ENCODE data around the gene PIEZO1. TPM values are rescaled to one million over a fixed set of nuclear protein-coding genes. Genes with fewer than 3 reads are reported as not detected.

Gene PIEZO1
- polyA plus RNA-seq, 6 donors from 2014 or later: 4.0 to 17.2 (median 6.2) TPM

DNA sequence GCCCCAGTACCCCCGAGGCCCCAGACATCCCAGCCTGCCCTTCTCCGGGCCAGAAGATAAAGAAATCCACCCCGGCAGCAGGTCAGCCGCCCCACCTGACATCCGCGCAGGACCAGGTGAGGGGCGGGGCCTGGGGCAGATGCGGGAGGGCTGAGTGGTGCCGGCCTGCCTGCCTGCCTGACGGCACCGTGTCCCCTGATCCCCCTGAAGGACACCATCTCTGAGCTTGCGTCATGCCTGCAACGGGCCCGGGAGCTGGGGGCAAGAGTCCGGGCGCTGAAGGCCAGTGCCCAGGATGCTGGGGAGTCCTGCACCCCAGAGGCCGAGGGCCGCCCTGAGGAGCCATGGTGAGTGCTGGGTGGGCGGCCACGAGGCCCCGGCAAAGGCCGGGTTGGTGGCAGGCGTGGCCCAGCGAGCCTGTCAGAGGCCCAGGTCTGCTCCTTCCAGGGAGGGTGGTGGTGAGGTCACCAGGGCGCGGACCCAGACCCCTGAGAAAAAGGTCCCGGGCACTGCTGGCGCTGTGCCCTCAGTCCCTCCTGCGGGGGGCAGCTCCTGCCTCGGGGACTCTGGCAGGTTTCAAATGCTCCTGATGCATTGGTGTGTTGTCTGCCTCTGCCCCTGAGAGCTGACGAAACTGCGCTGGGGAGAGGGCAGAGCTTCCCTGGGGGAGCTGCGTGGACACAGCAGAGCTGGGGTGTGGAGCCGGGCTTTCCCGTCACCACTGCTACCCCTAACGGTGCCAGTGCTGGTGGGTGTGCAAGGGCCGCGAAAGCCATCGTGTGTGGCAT is 19.7 kb upstream of the PIEZO1 start:
- H3K4me1 Mint-ChIP-seq: peaks cover 14 to 30% (median 23%) of the 10 kb centered on the region in 3 donors
- DNase-seq (no peak), ATAC-seq (ENCODE audit: low read depth in 2 of 2) (no peak)
- H3K27ac Mint-ChIP-seq: peak overlapping the region in 2 of 6 donors; percentile 26 to 62
- H3K4me3 Mint-ChIP-seq: peak overlapping the region in 6 of 8 donors; percentile 44 to 71 (median 57)
- no peaks in the 10 kb centered on the region for H3K27me3 Mint-ChIP-seq
- H3K9me3 Mint-ChIP-seq: no peaks in the 10 kb centered on the region
- no peaks in the 10 kb centered on the region for H3K36me3 Mint-ChIP-seq

DNA sequence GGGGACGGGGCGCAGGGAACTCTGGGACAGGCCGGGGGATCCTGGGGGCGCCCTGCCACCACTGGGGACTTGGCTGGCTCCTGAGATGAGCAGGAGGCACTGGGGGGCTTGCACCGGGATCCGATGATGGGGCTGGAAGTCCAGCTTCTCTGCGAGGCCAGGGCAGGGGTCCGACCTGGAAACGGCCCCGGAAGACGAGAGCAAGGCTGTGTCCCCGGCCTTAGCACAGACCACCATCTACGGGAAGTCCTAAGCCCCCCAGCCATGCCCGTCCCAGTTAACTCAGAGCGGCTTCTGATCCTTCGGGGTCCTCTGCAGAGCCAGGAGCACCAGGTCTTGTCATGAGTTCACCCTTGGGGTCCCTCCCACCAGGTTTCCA is 19.1 kb upstream of the PIEZO1 start:
- peak overlapping the region in 2 of 6 donors; percentile 26 to 62 for H3K27ac Mint-ChIP-seq
- peak overlapping the region; percentile 44 to 82 (median 61) for H3K4me3 Mint-ChIP-seq
- no peaks in the 10 kb centered on the region for H3K9me3 Mint-ChIP-seq
- H3K27me3 Mint-ChIP-seq: no peaks in the 10 kb centered on the region
- peaks cover 14 to 28% (median 26%) of the 10 kb centered on the region in 3 donors for H3K4me1 Mint-ChIP-seq
- DNase-seq (no peak), ATAC-seq (ENCODE audit: low read depth in 2 of 2) (no peak)
- H3K36me3 Mint-ChIP-seq: no peaks in the 10 kb centered on the region

DNA sequence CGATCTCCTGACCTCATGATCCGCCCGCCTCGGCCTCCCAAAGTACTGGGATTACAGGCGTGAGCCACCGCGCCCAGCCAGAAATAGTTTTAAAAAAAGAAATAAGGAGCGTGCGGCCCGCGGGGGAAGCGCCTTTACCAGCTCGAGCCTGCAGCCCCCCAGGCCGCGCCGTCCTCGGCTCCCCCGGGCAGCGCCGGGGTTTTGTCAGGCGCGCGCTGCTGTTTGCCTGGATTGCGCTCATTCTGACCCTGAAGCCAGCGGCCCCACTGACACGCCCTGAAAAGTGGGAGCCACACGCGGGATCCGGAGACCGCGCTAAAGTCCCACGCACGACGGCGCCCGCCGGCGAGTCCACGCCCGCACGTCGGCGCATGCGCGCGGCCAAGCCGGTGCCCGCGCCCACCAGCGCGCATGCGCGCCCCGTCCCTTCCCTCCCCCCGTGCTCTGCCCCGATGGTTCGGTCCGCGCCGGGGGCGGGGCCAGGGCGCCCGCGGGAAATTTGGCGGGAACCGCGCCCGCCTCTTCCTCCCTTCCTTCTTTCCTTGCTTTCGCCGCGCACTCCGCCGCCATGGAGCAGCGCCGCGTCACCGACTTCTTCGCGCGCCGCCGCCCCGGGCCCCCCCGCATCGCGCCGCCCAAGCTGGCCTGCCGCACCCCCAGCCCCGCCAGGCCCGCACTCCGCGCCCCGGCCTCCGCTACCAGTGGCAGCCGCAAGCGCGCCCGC is 18.4 kb upstream of the PIEZO1 start, which contains the start of gene CDT1:
Gene CDT1, plus strand, starts transcription at position 526 of the 724 bp plus-strand sequence. Its CDS starts 43 bp downstream, at position 569.
- ATAC-seq (ENCODE audit: low read depth in 2 of 2) (peak; percentile 53 to 65), DNase-seq (peak; percentile 79)
- no peaks in the 10 kb centered on the region for H3K27me3 Mint-ChIP-seq
- H3K9me3 Mint-ChIP-seq: no peaks in the 10 kb centered on the region
- H3K4me1 Mint-ChIP-seq: peaks cover 14 to 28% (median 24%) of the 10 kb centered on the region in 3 donors
- no peaks in the 10 kb centered on the region for H3K36me3 Mint-ChIP-seq
- peak within 1 kb of the TSS; percentile 80 to 94 (median 88) for H3K4me3 Mint-ChIP-seq
- H3K27ac Mint-ChIP-seq: peak within 1 kb of the TSS; percentile 53 to 93 (median 88)

DNA sequence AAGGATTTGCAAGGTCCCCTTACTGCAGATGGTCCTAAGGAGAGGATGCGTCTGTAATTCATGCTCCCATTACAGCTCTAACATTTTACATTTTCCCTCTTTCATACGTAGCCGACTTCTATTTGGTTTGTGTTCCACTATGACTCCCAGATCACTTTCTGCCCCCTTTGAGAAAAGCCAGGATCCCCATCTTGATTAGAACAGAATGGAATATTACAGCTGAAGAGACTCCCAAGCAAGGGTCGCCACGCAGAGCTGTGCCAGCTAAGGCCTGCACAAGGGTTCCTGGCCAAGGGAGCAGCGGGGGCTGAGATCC is 15.2 kb upstream of the PIEZO1 start:
- Mint-ChIP-seq H3K4me1 (peaks cover 14 to 28% (median 26%) of the 10 kb centered on the region in 3 donors), H3K9me3 (no peaks in the 10 kb centered on the region), H3K27ac (peak overlapping the region in 1 of 6 donors; percentile 6), H3K27me3 (no peaks in the 10 kb centered on the region), H3K36me3 (no peaks in the 10 kb centered on the region), H3K4me3 (peak overlapping the region in 5 of 8 donors; percentile 3 to 91 (median 29))
- ATAC-seq (ENCODE audit: low read depth in 2 of 2) (no peak), DNase-seq (no peak)

DNA sequence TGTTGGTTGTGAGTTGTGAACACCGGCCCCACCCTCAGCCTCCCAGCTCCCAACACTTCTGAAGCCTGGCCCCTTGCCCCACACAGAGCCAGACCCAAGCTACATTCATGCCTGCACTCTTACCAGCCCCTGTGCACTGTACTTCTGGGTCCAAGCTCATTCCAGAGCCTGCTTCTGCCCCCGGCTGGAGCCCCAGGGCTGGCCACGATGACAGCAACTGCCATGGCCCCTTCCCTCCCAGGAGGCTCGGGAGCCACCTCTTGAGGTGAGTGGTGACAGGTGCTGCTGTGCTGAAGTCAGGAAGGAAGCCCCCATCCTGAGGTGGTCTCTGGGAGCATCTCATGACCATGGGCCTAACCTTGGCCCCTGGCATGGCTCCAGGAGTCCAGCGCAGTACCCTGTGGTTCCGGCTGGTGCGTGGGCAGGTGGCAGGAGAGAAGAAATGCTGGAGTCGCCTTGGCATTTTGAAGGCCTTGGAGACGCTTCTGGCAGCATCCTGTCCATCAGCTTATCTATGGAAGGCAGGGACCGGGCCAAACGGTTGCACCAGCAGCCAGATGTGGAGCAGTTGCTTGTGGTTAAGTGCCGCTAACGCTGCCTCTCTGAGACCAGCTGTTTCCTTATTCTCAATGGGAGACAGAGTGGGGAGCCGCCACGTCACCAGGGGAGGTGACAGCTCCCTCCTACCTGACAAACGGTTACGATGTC is 14.7 kb upstream of the PIEZO1 start:
- no peaks in the 10 kb centered on the region for H3K27me3 Mint-ChIP-seq
- H3K4me3 Mint-ChIP-seq: peak overlapping the region in 4 of 8 donors; percentile 3 to 91 (median 28)
- H3K4me1 Mint-ChIP-seq: peaks cover 14 to 32% (median 31%) of the 10 kb centered on the region in 3 donors
- peak overlapping the region in 1 of 6 donors; percentile 6 for H3K27ac Mint-ChIP-seq
- no peaks in the 10 kb centered on the region for H3K9me3 Mint-ChIP-seq
- no peaks in the 10 kb centered on the region for H3K36me3 Mint-ChIP-seq
- no peak for DNase-seq
- ATAC-seq (ENCODE audit: low read depth in 2 of 2): no peak

DNA sequence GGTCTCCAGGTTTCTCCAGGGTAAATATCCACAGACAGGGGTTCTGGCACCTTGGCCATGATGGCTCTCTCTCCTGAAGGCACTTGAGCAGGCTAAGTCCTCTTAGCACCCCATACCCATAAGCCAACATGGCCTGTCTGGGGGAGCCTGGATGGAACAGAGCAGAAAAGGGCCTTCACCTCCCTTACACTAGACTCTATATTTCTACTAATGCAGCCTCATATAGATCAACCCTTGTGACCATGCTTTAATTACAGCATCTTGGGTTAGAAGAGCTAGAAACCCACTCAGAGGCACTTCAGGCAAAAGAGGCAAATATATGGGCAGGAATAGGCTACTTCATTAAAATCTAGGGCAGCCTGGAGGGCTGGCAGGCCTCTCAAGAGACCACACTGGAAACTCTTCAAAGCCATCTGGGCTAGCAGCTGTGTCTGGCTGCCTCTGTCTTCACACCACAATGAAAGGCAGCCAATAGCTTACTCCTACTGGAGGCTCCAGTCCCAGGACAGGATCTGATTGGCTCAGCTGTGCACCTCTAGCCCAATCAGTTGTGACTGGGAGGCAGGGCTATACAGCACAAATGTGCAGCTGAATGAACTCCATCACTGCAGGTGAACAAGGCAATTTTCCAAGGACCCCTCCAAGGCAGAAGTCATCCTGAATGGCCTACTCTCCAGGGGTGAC is 13.9 kb upstream of the PIEZO1 start:
- ATAC-seq (ENCODE audit: low read depth in 2 of 2) (no peak), DNase-seq (no peak)
- peak overlapping the region in 1 of 8 donors; percentile 30 for H3K4me3 Mint-ChIP-seq
- H3K36me3 Mint-ChIP-seq: no peaks in the 10 kb centered on the region
- H3K4me1 Mint-ChIP-seq: peaks cover 11 to 39% (median 34%) of the 10 kb centered on the region in 3 donors
- H3K9me3 Mint-ChIP-seq: no peaks in the 10 kb centered on the region
- no peak overlapping the region for H3K27ac Mint-ChIP-seq
- H3K27me3 Mint-ChIP-seq: no peaks in the 10 kb centered on the region

DNA sequence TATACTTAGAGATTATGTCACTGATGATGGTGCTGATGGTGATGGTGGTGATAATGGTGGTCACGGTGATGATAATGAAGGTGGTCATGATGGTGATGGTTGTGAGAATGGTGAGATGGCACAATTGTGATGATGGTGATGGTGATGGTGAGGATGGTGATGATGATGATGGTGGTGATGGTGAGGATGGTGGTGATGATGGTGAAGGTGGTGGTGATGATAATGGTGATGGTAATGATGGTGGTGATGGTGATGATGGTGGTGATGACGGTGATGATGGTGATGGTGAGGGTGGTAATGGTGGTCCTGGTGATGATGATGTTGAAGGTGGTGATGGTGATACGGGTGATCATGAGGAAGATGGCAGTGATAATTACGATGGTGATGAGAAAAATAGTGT is 13.1 kb upstream of the PIEZO1 start:
- DNase-seq (no peak), ATAC-seq (ENCODE audit: low read depth in 2 of 2) (no peak)
- Mint-ChIP-seq H3K9me3 (no peaks in the 10 kb centered on the region), H3K27ac (no peak overlapping the region), H3K4me3 (no peak overlapping the region), H3K27me3 (no peaks in the 10 kb centered on the region), H3K4me1 (peaks cover 11 to 47% (median 42%) of the 10 kb centered on the region in 3 donors), H3K36me3 (no peaks in the 10 kb centered on the region)

DNA sequence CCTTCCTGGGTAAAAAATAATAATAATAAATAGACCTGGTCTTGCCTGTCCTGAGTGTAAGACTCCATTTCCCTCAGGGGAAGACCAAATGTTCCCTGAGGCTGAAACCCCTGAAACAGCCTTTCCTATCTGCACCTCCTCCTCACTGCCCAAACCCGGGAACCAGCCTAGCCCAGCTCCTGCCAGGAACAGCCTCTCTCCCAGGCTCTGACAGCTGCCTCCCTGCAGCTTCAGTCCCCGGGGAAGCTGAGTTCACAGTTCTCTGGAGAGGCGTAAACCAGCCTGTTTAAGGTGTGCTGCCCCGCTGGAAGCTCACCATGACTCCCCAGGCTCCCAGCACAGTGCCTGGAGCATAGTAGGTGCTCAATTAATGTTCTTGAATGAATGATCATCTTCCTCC is 11.3 kb upstream of the PIEZO1 start:
- no peak overlapping the region for H3K4me3 Mint-ChIP-seq
- H3K9me3 Mint-ChIP-seq: no peaks in the 10 kb centered on the region
- peak overlapping the region in 1 of 6 donors; percentile 74 for H3K27ac Mint-ChIP-seq
- H3K36me3 Mint-ChIP-seq: no peaks in the 10 kb centered on the region
- H3K4me1 Mint-ChIP-seq: peaks cover 18 to 50% (median 44%) of the 10 kb centered on the region in 3 donors
- ATAC-seq (ENCODE audit: low read depth in 2 of 2) (no peak), DNase-seq (no peak)
- no peaks in the 10 kb centered on the region for H3K27me3 Mint-ChIP-seq

DNA sequence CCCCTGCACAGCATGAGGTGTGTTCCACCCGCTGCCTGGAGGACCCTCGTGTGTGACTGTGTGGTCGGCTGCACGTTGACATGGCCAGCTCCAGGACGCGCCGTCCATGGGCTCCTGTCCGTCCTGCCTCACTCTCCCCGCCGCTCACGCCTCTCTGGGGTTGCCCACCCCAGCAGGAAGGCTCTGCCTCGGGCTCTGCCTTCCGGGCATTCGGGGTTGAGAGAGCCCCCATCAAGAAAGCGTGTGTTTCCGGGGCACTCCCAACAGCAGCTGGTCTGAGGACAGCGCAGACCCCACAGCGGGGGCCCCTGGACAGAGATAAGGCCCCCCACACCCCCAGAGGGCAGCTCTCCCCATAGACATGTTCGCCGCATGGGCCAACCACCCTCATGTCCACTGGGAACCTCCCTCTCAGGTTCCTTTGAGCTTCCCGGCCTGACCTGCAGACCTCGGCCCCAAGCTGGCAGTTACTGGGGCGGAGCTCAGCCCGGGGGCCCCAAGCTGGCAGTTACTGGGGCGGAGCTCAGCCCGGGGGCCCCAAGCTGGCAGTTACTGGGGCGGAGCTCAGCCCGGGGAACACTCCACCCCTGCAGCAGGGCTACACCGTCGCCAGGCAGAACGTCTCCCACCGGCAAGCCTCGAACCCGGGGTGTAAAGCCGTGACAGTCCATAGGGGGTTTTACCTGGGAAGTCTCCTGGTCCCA is 8.4 kb upstream of the PIEZO1 start:
- ATAC-seq (ENCODE audit: low read depth in 2 of 2) (peak; percentile 34), DNase-seq (no peak)
- Mint-ChIP-seq H3K4me3 (peak overlapping the region in 7 of 8 donors; percentile 19 to 84 (median 43)), H3K27me3 (no peaks in the 10 kb centered on the region), H3K4me1 (peaks cover 25 to 53% (median 46%) of the 10 kb centered on the region in 3 donors), H3K36me3 (no peaks in the 10 kb centered on the region), H3K9me3 (no peaks in the 10 kb centered on the region), H3K27ac (peak overlapping the region in 1 of 6 donors; percentile 81)

DNA sequence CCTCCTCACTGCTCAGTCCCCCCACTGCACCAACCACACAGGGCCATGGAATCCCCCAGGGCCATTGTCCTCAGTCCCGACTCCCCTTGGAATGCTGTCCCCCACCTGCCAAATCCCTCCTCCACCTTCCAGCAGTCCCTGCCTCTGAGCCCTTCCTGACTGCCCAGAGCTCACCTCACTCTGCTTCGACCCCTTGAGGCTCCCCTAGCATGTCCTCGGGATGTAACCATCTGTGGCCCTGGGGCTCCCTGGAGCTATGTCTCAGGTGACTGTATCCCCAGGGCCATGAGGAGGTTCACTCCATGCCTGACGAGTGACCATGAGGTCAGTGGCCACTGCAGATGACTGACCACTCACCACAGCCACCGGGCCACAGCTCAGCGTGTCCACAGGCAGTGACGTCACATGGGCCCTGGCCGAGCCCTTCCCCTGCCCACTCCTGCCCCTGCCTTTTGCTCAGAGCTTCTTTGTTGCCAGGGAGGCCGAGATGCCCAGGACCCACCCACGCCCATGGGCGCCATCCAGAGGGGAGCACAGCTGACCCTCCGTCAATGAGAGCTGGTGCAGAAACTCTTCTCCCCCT is 7.7 kb upstream of the PIEZO1 start:
- H3K4me3 Mint-ChIP-seq: peak overlapping the region in 6 of 8 donors; percentile 22 to 69 (median 46)
- peak overlapping the region in 2 of 6 donors; percentile 14 to 38 for H3K27ac Mint-ChIP-seq
- no peaks in the 10 kb centered on the region for H3K27me3 Mint-ChIP-seq
- peaks cover 25 to 53% (median 46%) of the 10 kb centered on the region in 3 donors for H3K4me1 Mint-ChIP-seq
- no peak for ATAC-seq (ENCODE audit: low read depth in 2 of 2)
- H3K9me3 Mint-ChIP-seq: no peaks in the 10 kb centered on the region
- no peaks in the 10 kb centered on the region for H3K36me3 Mint-ChIP-seq
- DNase-seq: no peak

DNA sequence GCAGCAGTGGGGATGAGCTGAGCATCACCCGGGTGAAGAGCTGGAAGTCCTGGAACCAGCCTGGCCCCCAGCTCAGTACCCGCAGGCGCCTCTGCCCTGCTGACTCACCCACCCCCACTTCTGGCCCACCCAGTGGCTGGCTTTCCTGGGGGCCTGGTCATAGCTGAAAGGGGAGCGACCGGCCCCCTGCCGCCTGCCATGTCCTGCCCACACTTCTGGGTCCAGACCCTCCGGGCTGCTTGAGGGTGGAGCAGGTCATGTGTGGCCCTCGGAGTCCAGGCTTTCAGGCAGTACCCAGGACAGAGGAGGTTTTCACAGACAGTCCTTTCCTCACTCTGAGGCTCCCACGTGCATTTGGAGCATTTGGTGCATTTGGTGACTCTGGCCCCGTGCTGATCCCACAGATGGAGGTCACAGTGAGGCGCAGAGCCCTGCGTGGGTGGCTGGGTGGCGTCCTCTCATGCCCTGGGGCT is 7.1 kb upstream of the PIEZO1 start:
- ATAC-seq (ENCODE audit: low read depth in 2 of 2) (no peak), DNase-seq (no peak)
- no peaks in the 10 kb centered on the region for H3K9me3 Mint-ChIP-seq
- H3K27me3 Mint-ChIP-seq: no peaks in the 10 kb centered on the region
- no peaks in the 10 kb centered on the region for H3K36me3 Mint-ChIP-seq
- H3K4me1 Mint-ChIP-seq: peaks cover 25 to 53% (median 48%) of the 10 kb centered on the region in 3 donors
- H3K27ac Mint-ChIP-seq: peak overlapping the region in 2 of 6 donors; percentile 41 to 65
- peak overlapping the region in 4 of 8 donors; percentile 25 to 67 (median 26) for H3K4me3 Mint-ChIP-seq

Data from naive B cell (primary cell).